Fibroblast of lung (primary cell): ENCODE results near the gene APOA4. TPM values are rescaled to one million over a fixed set of nuclear protein-coding genes. Genes with fewer than 3 reads are reported as not detected.

ENCODE experiments used
- DNase-seq, 2 donors: peaks; one replicate each; pipeline versions ENCODE4 v3.0.0 to v3.0.0-alpha.2; 2010; ENCODE audit warnings: low read depth in 2 of 2
- H2AFZ ChIP-seq: 2 replicates; pipeline ENCODE4 v1.5.1; 2012; ENCODE audit warnings: low read length, control low read depth, inconsistent platforms
- H3K27ac ChIP-seq: 2 replicates; pipeline ENCODE4 v1.5.1; 2011; ENCODE audit warnings: low read length, control low read depth; ENCODE audit not compliant: insufficient read depth
- H3K27me3 ChIP-seq: 2 replicates; pipeline ENCODE4 v1.5.1; 2011; ENCODE audit warnings: mild to moderate bottlenecking, low read length; ENCODE audit not compliant: control insufficient read depth, insufficient read depth
- H3K36me3 ChIP-seq: 2 replicates; pipeline ENCODE4 v1.5.1; 2011; ENCODE audit warnings: low read length; ENCODE audit not compliant: control insufficient read depth, insufficient read depth
- H3K4me1 ChIP-seq: 2 replicates; pipeline ENCODE4 v1.5.1; 2011; ENCODE audit warnings: low read length; ENCODE audit not compliant: control insufficient read depth, insufficient read depth; ENCODE audit errors: extremely low read depth
- H3K4me2 ChIP-seq: 2 replicates; pipeline ENCODE4 v1.5.1; 2011; ENCODE audit warnings: low read length, control low read depth; ENCODE audit not compliant: insufficient read depth; ENCODE audit errors: extremely low read depth
- H3K4me3 ChIP-seq, 4 experiments: fragments of 200-600 bp in 1 of 4; sonication (generic) in 1 of 4; replicated peaks in 1 of 4; 2 replicates each; pipeline ENCODE4 v1.5.1; 2011 to 2016; ENCODE audit warnings: low read length in 4 of 4, low read depth in 3 of 4, mild to moderate bottlenecking in 3 of 4, control low read depth in 2 of 4, inconsistent platforms in 1 of 4, mixed read lengths in 1 of 4; ENCODE audit not compliant: insufficient read depth in 1 of 4; ENCODE audit errors: control extremely low read depth in 1 of 4
- H3K79me2 ChIP-seq: 2 replicates; pipeline ENCODE4 v1.5.1; 2012; ENCODE audit warnings: mild to moderate bottlenecking, low read length, inconsistent platforms; ENCODE audit not compliant: control insufficient read depth, insufficient read depth
- H3K9ac ChIP-seq: 2 replicates; pipeline ENCODE4 v1.5.1; 2011; ENCODE audit warnings: mild to moderate bottlenecking, low read length, control low read depth; ENCODE audit not compliant: insufficient read depth
- H3K9me3 ChIP-seq: 2 replicates; pipeline ENCODE4 v1.5.1; 2012; ENCODE audit warnings: low read depth, low read length; ENCODE audit not compliant: control insufficient read depth, insufficient read depth
- H4K20me1 ChIP-seq: 2 replicates; pipeline ENCODE4 v1.5.1; 2011; ENCODE audit warnings: low read length; ENCODE audit not compliant: control insufficient read depth, insufficient read depth; ENCODE audit errors: extremely low read depth
- CTCF ChIP-seq, 2 donors: IDR thresholded peaks in 1 of 2; conservative IDR thresholded peaks in 1 of 2; 1 replicate in 1 of 2; 2 replicates in 1 of 2; pipeline ENCODE4 v1.5.1; 2011 to 2012; ENCODE audit warnings: low read length in 2 of 2, control low read depth in 1 of 2, inconsistent platforms in 1 of 2, low read depth in 1 of 2, mild to moderate bottlenecking in 1 of 2
- EZH2 ChIP-seq: IDR thresholded peaks from 2 replicates; pipeline ENCODE4 v1.5.1; 2012; ENCODE audit warnings: low read length, control low read depth, mild to moderate bottlenecking; ENCODE audit errors: missing control alignments
- polyA plus RNA-seq, 2 donors: library from polyadenylated mRNA; depleted of rRNA in 1 of 2; stranded (reverse) in 1 of 2; unstranded in 1 of 2; fragments of >200 nt; gene quantifications; 2 replicates each; pipeline ENCODE4 v1.2.1, GENCODE V29; 2011 to 2012; ENCODE audit warnings: missing spikeins in 1 of 2
- total RNA-seq: library from RNA; depleted of rRNA; stranded (reverse); fragments of >200 nt; gene quantifications from 2 replicates; pipeline ENCODE4 v1.2.1, GENCODE V29; 2014

APOA4 gene
- total and polyA plus RNA-seq, 2 donors (not counting 1 experiment from before 2014, with no cell fraction given), result not detected

- no peaks in the 10 kb centered on the region for H3K79me2 ChIP-seq
- H3K4me3 ChIP-seq, result no peak overlapping the region
- H3K9ac ChIP-seq, result no peak overlapping the region
- H3K36me3 ChIP-seq, result no peaks in the 10 kb centered on the region
- H2AFZ ChIP-seq, result no peak overlapping the region
- H3K4me2 ChIP-seq, result no peak overlapping the region
- TF ChIP-seq EZH2 (no peak), CTCF (conservative IDR thresholded peaks at IDR 0.05 in 1 of 2, IDR thresholded peaks at IDR 0.05 in 1 of 2; ENCODE audit: low read depth in 1 of 2, low read length in 2 of 2) (no peak)
- no peak for DNase-seq
- no peaks in the 10 kb centered on the region for H3K4me1 ChIP-seq
- no peaks in the 10 kb centered on the region for H4K20me1 ChIP-seq
- peaks cover 5% of the 10 kb centered on the region for H3K27me3 ChIP-seq
- H3K9me3 ChIP-seq, result no peaks in the 10 kb centered on the region
- H3K27ac ChIP-seq, result no peak overlapping the region
Measured at GRCh38 chr11:116825854-116826750, 3.0 kb upstream of the APOA4 start.

- Histone ChIP-seq H3K4me1 (no peaks in the 10 kb centered on the region), H3K4me2 (no peak overlapping the region), H2AFZ (no peak overlapping the region), H3K79me2 (no peaks in the 10 kb centered on the region), H3K36me3 (no peaks in the 10 kb centered on the region), H3K27ac (no peak overlapping the region), H4K20me1 (no peaks in the 10 kb centered on the region), H3K9ac (no peak overlapping the region), H3K4me3 (no peak overlapping the region), H3K27me3 (peaks cover 5% of the 10 kb centered on the region), H3K9me3 (no peaks in the 10 kb centered on the region)
- DNase-seq, result no peak
- TF ChIP-seq EZH2 (no peak), CTCF (conservative IDR thresholded peaks at IDR 0.05 in 1 of 2, IDR thresholded peaks at IDR 0.05 in 1 of 2; ENCODE audit: low read depth in 1 of 2, low read length in 2 of 2) (no peak)
Measured at GRCh38 chr11:116825434-116825833, 2.3 kb upstream of the APOA4 start.

- no peak overlapping the region for H2AFZ ChIP-seq
- TF ChIP-seq CTCF (conservative IDR thresholded peaks at IDR 0.05 in 1 of 2, IDR thresholded peaks at IDR 0.05 in 1 of 2; ENCODE audit: low read depth in 1 of 2, low read length in 2 of 2), result no peak
- no peak for TF ChIP-seq EZH2
- no peak overlapping the region for H3K4me2 ChIP-seq
- no peaks in the 10 kb centered on the region for H4K20me1 ChIP-seq
- H3K79me2 ChIP-seq, result no peaks in the 10 kb centered on the region
- no peaks in the 10 kb centered on the region for H3K9me3 ChIP-seq
- peaks cover 5% of the 10 kb centered on the region for H3K27me3 ChIP-seq
- H3K27ac ChIP-seq, result no peak overlapping the region
- no peak overlapping the region for H3K4me3 ChIP-seq
- no peak overlapping the region for H3K9ac ChIP-seq
- DNase-seq, result no peak
- H3K36me3 ChIP-seq, result no peaks in the 10 kb centered on the region
- H3K4me1 ChIP-seq, result no peaks in the 10 kb centered on the region
Measured at GRCh38 chr11:116822575-116822974, 529 bp downstream of the APOA4 start.
